Neural progenitor cell (in vitro differentiated cells): ENCODE measurements around the gene GNB3.

Source experiments
- EZH2 ChIP-seq: fragments of 200-600 bp; sonication (generic); IDR thresholded peaks from 2 replicates; pipeline ENCODE4 v1.6.1; 2017; ENCODE audit warnings: antibody characterized with exemption, mild to moderate bottlenecking, moderate library complexity
- EZH2phosphoT487 ChIP-seq: fragments of 200-600 bp; sonication (generic); IDR thresholded peaks from 2 replicates; pipeline ENCODE4 v1.6.1; 2017; ENCODE audit warnings: antibody characterized with exemption
- TF ChIP-seq, protein P1 (sequence below): fragments of 200-600 bp; sonication (generic); IDR thresholded peaks from 2 replicates; pipeline ENCODE4 v1.5.1; 2017; ENCODE audit warnings: antibody characterized with exemption, mild to moderate bottlenecking

DNA sequence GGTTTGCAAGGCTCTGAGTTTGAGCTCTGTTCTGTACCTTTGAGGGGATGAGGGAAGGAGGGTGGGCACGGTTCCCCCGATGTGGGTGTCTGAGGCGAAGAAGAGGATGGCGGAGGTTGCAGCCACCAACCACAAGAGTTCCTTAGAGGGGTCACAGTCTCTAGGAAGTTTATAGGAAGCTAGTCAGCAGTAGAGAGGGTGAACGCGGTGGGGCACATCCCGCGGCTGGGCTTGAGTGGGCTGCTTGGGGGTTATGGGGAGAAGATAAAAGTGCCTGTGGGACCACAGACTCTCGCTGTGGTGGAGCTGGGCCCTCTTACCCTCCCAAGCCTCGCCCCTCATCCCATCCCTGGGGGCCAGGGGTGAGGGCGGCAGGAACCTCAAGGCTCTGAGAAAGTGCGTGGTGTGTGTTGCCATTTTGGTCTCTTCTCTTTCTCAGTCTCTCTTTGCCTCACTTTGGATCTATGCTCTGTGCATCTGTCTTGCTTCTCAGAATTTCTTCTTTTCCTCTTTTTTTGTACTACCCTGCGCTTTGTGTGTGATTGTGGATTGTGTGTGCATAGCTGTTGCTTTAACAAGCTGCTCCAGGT lies 48.7 kb upstream of the GNB3 start:
- TF ChIP-seq EZH2 (no peak), EZH2phosphoT487 (no peak)
- TF ChIP-seq, protein P1, sequence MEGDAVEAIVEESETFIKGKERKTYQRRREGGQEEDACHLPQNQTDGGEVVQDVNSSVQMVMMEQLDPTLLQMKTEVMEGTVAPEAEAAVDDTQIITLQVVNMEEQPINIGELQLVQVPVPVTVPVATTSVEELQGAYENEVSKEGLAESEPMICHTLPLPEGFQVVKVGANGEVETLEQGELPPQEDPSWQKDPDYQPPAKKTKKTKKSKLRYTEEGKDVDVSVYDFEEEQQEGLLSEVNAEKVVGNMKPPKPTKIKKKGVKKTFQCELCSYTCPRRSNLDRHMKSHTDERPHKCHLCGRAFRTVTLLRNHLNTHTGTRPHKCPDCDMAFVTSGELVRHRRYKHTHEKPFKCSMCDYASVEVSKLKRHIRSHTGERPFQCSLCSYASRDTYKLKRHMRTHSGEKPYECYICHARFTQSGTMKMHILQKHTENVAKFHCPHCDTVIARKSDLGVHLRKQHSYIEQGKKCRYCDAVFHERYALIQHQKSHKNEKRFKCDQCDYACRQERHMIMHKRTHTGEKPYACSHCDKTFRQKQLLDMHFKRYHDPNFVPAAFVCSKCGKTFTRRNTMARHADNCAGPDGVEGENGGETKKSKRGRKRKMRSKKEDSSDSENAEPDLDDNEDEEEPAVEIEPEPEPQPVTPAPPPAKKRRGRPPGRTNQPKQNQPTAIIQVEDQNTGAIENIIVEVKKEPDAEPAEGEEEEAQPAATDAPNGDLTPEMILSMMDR, result no peak
